GM21528 (cell line): ENCODE results near the gene DCAF15.

Experiments
- ATAC-seq: cut with Tn5 transposase; IDR thresholded peaks from one replicate; pipeline ENCODE4 v1.9.1; 2021; ENCODE audit warnings: mild to moderate bottlenecking, moderate library complexity; ENCODE audit not compliant: unreplicated experiment, low FRiP score

Gene DCAF15

DNA sequence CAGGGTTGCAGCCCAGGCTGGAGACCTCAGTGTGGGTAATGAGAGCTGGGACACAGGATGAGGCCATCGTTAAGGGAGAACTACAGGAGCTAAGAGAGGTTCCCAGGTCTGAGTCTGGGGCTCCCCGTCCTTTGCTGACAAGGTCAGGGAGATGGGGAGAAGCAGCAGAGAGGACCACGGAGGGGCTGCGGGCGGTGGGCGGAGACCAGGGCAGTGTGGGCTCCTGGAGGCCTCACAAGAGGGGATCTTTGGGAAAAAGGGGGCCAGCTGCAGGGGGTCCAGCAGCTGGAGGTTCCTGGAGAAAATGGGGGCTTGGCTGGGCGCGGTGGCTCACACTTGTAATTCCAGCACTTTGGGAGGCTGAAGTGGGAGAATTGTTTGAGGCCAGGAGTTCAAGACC, 37.8 kb downstream of the DCAF15 start:
- no peak for ATAC-seq

DNA sequence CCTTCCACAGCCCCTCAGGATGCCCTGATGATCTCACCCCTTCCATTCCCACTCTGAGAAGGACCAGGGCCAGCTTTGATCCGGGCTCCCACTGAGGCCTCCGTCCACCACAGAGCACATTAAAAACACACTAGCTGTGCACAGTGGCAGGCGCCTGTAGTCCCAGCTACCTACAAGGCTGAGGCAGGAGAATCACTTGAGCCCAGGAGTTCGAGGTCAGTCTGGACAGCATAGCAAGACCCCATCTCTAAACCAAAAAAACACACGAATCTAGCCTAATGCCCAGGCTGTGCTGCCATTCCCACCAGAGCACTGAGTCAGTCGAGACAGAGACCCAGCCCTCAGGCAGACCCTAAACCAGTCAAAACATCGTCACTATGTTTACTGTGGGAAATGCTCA, 39.7 kb downstream of the DCAF15 start:
- ATAC-seq, result no peak

DNA sequence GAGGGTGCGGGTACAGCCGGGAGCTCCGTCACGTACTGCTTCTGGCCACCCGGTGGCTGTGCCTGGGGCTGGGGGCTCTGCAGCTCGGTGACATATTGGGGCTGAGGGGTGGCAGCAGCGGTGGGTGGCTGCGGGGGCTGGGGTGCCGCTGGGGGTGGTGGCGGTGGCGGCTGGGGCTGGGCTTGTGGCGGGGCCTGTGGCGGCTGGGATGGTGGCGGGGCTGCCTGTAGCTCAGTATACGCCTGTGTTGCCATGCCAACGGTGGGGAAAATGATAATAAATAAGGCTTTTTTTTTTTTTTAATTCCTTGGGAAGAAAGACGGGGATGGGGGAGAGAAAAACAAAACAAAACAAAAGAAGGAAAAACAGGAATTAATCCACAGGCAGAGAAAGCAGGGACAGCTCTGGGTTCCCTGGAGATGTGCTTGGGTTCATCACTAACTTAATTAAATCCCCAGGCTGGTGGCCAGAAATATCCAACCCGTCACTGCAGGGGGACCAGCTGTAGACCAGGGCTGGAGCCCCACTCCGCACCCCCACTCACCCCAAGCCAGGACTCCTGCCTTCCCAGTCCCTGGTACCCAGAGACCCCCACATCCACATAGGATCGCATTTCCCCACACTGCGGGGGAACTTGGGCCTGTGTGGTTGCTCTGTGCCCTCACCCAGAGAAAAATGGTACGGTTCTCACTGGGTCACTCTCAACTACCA, 41.4 kb downstream of the DCAF15 start:
- ATAC-seq, result no peak

DNA sequence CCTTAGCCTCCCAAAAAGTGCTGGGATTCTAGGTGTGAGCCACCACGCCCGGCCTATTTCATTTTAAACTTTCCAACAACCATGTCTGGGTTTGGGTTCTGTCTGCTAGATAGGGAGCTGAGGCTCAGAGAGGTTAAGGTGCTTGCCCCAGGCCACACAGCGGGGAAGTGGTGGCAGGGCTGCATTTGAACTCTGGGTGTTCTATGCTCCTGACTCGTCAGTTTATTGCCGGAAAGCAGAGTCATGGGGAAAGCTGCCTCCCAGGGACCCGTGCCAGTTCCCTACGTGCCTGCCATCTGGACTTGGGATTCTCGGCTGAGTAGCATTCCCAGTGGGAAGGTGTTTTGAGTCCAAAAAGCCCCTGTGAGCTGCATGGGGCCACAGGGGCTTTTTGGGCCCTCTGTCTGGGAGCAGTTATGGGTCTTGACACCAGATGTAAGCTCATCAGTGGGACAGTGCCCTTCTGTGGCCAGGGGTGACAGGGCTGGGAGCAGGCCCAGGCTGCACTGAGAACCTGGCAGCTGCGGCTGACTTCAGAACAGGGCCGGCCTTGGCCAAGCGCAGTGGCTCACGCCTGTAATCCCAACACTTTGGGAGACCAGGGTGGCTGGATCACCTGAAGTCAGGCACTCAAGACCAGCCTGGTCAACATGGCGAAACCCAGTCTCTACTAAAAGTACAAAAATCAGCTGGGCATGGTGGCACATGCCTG, 42.9 kb downstream of the DCAF15 start:
- ATAC-seq, result no peak

DNA sequence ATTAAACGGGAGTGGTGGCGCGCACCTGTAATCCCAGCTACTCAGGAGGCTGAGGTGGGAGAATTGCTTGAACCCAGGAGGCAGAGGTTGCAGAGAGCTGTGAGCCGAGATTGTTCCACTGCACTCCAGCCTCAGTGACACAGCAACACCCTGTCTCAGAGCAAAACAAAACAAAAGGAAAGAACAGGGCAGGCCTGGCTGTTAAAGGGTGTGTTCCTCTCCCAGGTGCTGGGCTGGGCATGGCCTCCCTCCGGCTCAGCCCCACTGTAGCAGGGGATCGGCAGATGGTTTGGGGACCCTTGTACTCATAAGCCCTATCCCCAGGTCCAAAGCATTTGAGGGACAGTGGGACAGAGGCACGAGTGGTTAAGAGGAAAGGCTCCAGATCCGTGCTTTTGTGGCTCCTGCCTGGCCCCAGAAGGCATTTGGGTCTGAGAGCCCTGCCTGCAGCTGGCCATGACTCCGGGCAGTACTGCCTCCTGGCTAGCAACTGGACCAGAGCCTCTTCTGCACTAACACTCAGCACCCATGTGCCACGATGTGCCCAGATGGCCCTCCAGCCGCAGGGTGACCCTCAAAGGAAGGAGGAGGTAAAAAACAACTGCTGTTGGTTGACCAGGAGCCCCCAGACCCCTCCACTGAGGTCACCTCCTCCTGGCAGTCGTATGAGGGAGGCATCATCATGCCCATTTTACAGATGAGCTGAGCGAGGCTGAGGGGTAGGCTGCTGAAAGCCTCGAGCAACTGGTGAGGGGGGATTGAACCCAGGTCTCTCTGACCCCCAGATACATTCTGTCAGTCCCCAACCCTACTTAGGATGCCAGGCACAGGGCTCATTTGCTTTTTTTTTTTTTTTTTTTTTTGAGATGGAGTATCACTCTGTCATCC, 43.8 kb downstream of the DCAF15 start:
- ATAC-seq, result no peak

DNA sequence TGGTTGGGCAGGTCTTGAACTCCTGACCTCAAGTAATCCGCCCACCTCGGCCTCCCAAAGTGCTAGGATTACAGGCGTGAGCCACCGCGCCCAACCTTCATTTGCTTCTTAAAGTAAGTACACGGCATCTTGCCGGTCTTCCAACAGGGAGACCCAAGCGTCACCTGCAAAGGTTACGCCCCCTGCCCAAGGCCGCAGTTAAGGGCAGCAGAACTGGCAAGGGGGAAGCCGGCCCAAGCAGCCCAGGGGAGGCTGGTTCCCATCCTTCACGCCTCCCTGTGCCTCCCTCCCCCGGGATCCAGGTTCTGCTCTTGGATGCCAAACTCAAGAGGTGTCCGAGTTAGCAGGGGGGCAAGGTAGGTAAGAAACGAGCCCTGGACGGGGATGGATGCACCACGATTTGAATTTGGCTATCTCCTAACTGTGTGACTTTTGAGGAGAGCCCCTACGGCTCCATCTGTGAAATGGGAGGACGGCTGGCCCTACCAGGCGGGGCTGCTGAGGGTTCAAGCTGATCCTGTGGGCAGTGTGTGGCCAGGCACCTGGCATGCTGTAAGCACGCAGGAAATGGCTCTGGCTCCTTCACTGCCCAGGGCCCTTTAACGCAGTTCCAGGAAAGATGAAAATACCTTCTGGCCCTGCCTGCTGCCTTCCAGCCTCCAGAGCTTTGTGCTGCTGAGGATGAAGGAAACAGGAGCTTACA, 44.8 kb downstream of the DCAF15 start:
- ATAC-seq, result no peak

DNA sequence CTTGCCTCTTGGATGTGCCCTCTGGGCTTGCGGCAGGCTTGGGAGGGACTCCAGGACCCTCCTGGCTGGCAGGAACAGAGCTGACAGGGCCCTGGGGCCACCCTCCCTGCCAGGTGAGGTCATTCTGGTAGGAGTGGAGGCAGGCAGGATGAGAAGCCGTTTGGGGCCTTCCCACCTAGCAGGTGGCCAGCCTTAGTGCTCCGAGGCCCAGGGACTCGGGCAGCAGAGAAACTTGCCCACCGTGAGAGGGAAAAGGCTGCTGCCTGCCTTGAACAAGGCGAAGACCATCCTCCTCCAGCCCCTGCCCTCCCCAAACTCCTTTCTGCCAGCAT, 45.3 kb downstream of the DCAF15 start:
- ATAC-seq, result no peak

DNA sequence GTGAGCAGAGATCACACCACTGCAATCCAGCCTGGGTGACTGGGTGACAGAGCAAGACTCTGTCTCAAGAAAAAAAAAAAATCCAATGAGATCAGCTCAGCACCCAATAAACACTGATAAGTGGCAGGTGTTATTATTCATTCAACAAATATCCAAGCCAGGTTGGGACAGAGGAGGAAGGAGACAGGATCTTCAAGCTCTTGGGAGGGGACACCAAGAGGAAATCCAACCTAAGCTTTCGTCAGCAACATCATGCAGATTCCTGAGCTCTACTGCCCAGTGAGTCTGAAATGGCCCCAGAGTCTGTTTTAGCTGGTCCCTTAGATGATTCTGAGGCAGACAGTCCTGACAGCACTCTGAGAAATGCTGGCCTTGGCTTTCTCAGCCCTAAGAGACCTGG, 46.1 kb downstream of the DCAF15 start:
- no peak for ATAC-seq

DNA sequence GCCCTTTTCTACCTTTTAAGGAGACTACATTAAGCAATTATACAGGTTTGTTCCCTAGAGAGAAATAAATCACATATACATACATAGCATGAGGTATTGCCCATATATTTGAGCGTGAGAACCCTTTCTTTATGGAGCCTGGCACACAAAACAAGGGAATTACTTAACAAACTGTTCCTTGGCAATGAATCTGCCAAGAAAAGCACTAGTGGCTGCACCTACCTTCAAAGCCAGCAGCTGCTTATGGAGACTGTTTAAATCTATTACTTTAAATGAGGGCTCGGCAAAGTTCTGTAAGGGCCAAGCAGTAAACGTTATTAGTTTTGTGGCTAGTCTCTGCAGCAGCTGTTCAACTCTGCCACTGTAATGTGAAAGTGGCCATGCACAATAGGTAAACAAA, 46.8 kb downstream of the DCAF15 start:
- ATAC-seq, result no peak

DNA sequence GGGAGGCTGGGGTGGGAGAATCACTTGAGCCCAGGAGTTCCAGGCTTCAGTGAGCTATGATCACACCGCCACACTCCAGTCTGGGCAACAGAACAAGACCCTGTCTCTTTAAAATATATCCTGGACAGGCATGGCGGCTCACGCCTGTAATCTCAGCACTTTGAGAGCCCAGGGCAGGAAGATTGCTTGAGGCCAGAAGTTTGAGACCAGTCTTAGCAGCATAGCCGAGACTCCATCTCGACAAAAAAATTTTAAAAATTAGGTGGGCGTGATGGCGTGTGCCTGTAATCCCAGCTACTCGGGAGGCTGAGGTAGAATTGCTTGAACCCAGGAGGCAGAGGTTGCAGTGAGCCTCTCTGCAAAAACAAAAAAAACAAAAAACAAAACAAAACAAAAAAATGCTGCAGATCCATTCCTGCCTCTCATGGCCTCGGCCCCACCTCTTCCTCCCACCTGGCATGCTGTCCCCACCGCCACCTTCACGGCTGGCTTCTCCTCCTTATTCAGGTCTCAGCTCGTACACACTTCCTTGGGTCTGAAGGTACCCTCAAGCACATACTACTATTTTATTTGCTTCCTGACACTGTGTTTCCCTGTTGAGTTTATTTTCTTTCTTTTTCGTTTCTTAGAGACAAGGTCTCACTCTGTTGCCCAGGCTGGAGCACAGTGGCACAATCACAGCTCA, 48.5 kb downstream of the DCAF15 start:
- ATAC-seq, result no peak

DNA sequence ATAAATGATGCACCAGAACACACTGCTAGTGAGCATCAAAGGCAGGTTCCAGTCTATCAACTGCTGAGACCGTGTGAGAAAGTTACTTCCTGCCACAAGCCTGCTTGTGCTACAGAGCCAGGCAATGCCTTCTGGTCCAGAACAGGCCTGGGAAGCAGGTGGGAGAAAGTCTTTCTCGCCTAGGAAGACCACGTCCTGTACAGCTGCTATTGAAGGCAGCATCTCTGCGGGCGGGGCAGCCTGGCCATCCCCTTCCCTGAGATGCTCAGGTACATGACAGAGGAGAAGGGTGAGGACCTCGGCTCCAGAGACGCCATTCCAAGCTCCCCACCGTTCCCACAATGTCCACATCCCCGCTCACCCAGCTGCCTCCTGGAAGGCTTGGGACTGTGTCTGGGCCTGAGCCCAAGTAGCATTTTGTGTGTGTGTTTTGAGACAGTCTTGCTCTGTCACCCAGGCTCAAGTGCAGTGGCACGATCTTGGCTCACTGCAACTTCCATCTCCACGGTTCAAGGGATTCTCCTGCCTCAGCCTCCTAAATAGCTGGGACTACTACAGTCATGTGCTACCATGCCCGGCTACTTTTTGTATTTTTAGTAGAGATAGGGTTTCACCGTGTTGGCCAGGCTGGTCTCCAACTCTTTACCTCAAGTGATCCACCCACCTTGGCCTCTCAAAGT, 50.4 kb downstream of the DCAF15 start:
- no peak for ATAC-seq

DNA sequence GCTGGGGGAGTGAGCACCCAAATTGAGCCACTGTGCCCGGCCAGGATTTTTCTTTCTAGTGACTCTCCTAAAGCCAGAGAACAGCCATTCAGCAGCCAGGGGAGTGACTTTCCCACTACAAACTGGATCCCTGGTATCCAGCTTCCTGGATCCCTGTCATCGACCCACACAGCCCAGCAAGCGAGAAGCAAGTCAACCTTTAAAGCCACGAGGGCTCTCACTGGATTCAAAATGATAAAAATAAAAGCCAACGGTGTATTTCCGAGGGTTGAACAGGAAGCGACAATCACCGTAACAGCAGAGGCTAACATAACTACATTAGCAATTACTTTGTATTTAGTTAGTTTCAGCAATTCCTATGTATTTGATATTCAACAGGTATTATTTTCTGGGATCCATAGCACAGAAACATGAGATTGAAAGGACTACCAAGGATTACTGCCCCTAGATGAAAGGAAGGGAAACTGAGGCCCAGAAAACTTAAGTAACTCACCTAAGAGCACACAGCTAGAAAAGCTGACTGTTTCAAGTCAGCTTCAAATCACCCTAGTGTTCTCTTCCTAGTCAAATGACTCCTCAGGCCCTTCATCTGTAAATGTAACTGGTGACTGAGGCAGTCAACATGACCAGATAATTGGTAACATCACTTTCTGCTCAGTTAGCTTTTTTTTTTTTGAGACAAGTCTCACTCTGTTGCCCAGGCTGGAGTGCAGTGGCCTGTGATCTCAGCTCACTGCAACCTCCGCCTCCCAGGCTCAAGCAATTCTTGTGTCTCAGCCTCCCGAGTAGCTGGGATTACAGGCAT, 51.1 kb downstream of the DCAF15 start:
- ATAC-seq, result no peak

DNA sequence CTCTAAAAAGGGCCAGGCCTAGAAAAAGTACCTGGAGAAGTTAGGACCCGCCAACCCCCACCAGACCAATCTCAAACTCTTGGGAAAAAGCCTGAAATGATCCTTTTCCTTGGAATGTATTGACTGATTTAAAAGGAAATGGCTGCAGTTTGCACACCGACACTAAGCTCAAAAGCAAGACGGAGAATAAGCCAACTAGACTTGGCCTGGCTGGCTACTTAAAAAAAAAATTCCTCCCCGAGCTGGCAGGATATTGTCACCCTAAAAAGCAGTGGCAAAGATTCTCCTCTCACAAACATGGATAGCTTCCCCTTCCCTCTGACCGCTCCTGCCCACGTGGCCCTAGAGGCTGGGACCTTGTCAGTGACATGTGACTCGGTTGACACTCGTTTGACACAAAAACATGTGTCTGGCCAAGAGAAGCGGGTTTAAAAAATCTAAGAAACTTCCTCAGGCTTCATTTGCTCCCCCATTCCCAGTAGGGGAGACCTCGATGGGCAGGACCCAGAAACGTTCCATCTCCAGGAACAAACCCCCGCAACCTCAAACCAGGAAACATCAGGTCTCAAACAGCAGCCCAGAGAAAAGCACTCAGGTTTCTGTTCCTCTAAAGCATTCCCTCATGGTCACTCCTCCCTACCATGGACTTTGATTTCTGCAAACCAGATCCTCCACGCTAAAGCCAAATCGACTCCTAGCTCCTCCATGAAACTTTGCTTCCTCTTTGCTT, 52.5 kb downstream of the DCAF15 start:
- ATAC-seq, result no peak

DNA sequence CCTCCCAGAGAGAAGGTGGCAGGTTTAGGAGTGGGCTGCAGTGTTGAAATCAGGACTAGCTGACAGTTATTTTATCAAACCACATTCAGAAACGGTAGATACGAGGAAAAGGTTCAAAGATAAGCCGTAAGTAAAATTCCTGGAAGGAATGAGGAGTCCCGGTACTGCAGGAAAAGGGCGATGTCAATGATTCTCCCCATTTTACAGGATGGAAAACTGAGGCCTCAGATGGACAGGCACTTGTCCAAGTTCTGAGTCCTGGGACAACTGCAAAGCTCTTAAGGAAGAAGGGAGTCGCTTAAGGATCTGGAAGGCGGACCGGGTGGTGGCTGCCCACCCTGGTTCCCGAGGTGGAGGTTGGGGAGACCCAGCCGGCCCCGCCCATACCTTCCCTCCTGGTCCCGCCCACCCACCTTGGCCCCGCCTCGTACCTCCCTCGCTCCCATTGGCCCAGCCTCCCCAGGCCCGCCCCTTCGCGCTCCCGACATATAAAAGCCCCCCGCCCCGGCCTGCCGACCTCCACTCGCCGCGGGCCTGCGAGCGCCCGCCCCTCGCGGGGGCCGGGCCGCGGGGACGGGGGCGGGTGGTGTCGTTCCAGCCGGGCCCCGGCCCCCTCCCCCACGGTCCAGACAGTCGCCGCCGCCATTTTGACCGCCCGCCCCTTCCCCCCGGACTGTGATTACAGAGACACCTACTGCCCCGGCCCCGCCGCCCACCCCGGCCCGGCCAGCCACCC, 53.2 kb downstream of the DCAF15 start:
- ATAC-seq, result peak; percentile 32

DNA sequence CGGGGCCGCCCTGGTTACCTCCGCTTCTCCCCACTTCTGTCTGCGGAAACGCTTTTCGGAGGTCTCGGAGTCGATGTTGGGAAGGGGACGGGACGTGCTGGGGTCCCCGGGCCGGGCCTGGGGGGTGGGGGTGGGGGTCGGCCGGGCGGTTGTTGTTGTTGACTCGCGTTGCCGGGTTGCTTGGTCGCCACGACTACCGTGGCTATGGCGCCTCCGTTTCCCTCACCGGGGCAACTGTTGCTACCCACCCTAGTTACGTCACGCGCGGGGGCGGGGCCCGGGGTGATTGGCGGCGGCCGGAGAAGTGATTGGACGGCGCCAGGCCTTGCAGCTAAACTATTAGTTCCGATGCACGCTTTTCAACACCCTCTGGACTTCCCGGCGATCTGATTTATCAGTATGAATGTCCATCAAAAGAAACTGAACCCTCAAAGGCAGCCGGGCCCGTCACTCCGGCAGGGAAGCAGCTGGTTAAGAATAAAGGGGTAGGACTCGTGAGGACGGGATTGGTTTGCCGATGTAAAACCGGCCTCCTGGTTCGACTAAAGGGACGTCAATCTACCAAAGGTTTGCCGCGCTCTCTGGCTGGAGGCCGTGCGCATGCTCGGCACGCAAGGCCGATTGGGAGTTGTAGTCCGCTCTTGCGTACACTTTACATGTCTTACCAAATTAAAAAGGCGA, 53.9 kb downstream of the DCAF15 start, which contains the start of gene RFX1:
RFX1 (minus strand) TSS at position 236 of the 681 bp plus-strand sequence. CDS start 12,477 bp downstream, outside the sequence.
- peak; percentile 70 for ATAC-seq

DNA sequence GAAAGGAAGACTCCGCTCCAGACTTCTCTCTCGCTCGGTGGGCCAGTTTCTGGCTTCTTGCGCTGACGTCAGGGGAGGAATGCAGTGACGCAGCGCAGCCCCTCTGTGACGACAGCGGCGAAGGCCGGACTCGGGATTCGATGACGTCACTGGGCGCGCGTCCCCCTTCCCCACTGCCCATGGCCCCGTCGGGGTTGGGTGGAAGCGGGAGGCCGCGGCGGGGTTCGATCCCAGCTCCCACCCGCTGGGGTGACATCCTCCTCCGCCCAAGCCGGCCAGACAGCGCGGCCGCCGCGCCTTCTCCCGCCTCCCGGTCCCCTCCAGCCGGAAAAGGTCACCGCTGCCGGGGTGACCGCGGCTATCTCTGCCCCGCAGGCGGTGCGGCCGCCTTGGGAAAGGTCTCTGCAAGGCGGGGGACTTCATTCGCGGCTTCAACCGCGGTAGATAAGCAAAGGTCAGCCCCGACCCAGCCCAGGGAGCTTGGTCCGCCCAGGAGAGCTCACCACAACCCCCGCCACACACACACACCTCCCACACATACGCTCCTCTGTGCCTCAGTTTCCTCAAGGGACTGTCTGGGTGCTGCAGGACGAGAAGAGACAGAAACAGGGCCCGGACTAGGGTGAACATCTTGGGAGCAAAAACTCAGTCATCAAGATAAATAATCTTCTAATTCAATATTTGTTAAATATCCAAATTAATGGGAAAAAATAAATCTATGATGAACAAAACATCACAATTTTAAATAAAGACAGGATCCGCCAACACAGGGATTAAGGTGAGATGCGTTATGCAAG, 54.7 kb downstream of the DCAF15 start:
- ATAC-seq, result peak; percentile 36
